Superior temporal gyrus (tissue), 1 donor: Measurements from ENCODE around the gene SFMBT1.
"Not testable (repeated sequence)": the region's sequence is repeated elsewhere in the genome, so short reads cannot be mapped to it uniquely, and the experiment has no call there.

ENCODE experiments used
- DNase-seq: peaks from one replicate; pipeline ENCODE4 v3.0.0-alpha.2; 2016; ENCODE audit errors: extremely low spot score

SFMBT1 gene

DNA sequence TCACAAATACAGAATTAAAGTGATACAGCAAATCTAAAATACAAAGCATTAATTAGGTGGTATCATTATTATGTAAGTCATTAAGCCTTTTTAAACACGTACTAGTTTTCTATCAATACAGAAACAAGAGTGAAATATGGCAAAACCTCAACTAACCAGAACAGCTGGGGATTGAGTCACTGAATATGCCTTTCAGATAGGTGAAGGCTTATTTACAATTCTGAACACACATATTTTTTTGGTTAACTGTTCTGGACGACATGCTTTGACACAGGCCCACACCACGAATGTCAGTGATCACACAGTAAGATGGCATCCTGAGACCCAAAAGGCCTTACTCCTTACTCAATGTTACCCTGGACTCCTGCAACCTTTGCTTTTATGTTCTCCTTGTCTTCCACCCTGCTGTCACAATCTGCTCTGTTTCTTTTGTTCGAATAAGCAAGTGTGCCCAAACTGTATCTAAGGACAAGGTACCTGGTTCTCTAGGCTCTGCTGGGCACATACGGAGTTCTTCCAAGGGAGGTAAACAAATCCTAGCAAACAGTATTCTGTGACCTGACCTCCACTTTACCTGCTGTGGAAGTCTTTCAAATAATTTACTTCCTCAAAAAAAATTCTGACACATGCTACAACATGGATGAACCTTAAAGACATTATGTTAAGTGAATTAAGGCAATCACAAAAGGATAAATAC is 7.0 kb downstream of the SFMBT1 start:
- no peak for DNase-seq

DNA sequence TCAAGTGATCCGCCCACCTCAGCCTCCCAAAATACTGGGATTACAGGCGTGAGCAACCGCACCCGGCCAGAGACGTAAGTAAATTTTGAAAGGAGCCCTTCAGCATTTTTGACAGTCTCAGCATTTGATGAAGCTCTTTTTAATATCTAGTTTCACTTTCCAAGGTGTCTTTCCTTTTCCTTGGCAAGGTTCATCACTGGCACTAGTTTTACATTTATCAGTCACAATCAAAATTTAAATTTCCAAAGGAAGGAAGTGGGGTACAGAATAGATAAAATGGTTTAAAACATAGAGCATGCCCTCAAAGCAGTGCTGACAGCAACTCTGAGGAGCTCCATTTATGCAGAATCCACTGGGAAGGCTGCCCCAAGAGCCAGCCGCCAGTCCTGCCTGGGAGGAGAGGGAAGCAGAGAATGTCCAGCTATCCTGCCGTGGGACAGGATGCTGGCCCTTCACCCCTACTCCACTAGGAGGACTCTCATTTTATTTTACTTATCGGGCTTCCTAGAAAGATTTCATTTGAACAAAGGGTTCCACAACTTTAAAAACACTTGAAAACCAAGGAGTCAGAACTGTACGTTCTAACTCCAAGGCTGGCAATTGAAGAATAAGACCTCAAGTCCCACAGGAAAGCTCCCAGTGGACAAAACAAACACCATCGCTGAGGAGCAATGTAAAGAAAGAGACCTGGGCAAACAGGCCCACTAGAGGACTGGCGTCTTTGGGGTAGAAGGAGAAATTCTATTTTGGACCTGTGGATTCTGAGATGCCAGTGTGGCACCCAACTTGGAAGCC is 9.9 kb downstream of the SFMBT1 start:
- DNase-seq, result no peak

GRCh38 chr3:53035018-53035417 is 10.9 kb downstream of the SFMBT1 start:
- DNase-seq, result not testable (repeated sequence)

DNA sequence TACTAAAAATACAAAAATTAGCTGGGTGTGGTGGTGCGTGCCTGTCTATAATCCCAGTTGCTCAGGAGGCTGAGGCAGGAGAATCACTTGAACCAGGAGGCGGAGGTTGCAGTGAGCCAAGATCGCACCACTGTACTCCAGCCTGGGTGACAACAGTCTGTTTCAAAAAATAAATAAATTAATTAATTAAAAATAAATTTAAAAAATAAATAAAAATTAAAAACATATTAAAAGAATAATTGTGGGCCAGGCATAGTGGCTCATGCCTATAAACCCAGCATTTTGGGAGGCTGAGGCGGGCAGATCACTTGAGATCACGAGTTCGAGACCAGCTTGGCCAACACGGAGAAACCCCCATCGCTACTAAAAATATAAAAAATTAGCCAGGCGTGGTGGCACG is 11.5 kb downstream of the SFMBT1 start:
- not testable (repeated sequence) for DNase-seq

DNA sequence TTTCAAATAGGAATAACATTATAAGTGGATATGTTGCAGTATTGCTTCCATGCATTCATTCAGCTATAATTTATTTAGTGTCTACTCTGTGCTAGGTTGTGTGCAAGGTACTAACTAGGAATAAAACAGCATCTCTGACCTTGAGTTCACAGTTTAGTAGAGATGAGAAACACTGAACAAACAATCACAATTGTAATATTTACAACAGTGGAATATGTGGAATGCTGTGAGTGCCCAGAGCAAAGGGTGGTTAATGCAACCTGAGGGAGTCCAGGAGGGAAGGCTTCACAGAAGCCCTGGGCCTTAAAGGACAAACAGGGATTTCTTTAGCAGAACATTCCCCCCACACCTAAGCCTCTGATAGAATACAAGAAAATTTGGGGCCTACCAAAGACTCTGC is 13.3 kb downstream of the SFMBT1 start:
- DNase-seq, result no peak

GRCh38 chr3:53030619-53031449 is 15.0 kb downstream of the SFMBT1 start:
- no peak for DNase-seq

DNA sequence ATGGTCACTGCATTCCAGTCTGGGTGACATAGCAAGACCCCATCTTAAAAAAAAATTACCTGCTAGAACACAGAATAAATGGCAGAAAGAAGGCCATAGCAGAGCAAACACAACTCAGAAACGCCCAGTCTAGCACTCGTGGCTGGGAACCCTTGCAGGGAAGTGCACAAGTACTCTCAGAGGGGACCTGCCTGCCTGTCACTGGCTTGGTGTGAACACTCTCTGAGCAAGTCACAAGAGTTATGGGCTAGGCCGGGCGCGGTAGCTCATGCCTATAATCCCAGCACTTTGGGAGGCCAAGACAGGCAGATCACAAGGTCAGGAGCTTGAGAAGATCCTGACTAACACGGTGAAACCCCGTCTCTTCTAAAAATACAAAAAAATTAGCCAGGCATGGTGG is 17.2 kb downstream of the SFMBT1 start:
- no peak for DNase-seq

DNA sequence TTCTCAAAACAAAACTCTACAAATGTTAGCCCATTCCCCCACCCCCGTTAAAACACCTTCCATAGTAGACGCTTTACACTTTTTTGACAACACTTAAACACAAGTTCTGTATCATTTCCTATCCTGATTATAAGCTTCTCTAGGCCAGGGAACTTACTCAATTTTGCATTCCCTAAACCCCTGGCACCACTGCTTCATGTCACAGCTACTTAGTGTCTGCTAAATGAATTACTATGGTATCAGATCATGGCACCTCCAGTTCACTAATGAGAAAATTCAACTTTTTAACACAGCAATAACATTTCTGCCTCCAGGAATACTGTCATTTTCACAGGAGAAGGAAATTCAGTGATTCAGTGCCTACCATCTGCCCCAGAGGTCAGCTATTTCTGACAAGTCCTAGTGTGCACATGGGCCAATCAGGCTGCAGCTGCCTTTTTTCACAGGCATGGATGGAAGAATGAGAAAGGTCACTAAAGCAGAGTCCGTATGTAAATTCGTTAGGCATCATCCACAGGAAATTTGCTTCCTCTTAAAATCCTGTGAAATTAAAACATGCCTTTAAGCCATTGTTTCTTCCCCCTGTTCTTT is 18.5 kb downstream of the SFMBT1 start:
- DNase-seq, result no peak

GRCh38 chr3:53026382-53027162 is 19.3 kb downstream of the SFMBT1 start:
- no peak for DNase-seq

GRCh38 chr3:53024315-53024714 is 21.6 kb downstream of the SFMBT1 start:
- no peak for DNase-seq

GRCh38 chr3:53023072-53023823 is 22.6 kb downstream of the SFMBT1 start:
- DNase-seq, result no peak

GRCh38 chr3:53022647-53023046 is 23.2 kb downstream of the SFMBT1 start:
- no peak for DNase-seq

- no peak for DNase-seq
Observed at GRCh38 chr3:53016236-53016635, 29.6 kb downstream of the SFMBT1 start.

GRCh38 chr3:53011324-53011723 is 34.5 kb downstream of the SFMBT1 start:
- DNase-seq, result no peak

DNA sequence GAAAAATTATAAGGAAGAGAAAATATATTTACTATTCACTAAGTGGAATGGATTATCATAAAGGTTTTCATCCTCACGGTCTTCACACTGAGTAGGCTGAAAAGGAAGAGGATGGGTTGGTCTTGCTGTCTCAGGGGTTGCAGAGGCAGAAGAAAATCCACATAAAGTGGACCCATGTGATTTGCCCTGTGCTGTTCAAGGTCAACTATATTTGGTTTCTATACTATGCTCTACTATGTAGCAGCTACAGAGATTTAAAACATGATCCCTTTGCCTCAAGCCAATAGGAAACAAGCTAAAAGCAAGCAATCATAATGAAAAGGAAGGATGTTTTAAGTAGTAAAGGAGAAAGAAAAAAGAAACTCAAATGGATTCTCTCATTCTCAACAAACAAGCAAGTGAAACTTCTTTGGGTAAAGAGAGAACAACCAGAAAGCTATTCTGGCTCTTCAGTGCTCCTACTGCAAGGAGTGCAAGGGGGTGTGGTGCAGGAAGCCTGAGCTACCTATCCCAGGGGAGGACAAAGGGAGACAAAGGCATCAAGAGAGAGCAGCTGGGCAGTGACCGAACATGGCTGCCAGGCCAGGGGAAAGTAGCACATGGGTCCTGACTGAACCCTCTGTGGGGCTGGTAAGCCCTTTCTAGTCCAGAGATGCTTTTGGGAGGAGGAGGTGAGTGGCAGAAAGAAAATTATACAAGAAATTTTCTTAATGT is 35.9 kb downstream of the SFMBT1 start:
- no peak for DNase-seq

DNA sequence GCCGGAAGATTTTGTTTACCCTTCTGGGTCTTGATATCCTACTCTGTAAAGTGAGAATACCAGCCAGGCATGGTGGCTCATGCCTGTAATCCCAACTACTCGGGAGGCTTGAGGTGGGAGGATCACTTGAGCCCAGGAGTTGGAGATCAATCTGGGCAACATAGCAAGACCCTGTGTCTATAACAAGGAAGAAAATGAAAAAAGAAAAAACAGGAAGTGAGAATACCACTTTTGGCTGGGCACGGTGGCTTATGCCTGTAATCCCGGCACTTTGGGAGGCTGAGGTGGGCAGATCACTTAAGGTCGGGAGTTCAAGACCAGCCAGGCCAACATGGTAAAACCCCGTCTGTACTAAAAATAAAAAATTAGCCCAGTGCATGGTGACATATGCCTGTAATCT is 36.9 kb downstream of the SFMBT1 start:
- no peak for DNase-seq

- DNase-seq, result no peak
Observed at GRCh38 chr3:53005854-53006513, 39.9 kb downstream of the SFMBT1 start.

DNA sequence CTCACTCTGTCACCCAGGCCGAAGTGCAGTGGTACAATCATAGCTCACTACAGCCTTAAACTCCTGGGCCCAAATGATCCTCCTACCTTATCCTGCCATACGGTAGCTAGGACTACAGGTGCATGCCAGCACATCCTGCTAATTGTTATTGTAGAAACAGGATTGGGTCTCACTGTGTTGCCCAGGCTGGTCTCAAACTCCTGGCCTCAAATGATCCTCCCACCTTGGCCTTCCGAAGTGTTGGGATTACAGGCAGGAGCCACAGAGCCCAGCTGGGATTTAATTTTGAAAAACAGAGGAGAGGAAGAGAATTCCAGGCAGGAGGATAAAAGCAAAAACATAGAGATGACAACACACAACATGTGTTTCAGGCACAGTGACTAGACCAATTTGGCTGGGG is 40.5 kb downstream of the SFMBT1 start:
- DNase-seq, result no peak

DNA sequence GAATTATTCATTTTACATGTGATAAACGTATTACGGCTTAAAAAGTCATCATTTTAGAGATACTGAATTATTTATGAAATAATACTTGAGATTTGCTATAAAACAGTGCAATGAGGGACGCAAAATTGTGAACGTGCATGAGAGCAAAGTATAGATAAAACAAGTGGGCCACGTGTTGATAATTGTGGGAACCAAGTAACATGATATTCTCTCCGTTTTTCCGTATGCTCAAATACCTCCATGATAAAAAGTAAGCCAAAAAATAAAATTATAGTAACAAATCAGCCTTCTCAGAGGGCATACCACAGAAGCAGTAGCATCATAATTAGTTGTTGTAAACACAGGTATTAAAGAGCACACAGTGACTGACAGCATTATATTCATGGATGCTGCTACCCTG is 42.6 kb downstream of the SFMBT1 start:
- DNase-seq, result no peak
